ENCODE results near the gene NPEPPS.

GRCh38 chr17:47652570-47652969 lies 121.7 kb downstream of the NPEPPS start:
- TF ChIP-seq POLR2A (IDR thresholded peaks at IDR 0.05; ENCODE audit: borderline replicate concordance, extremely low read depth, insufficient read depth, insufficient read length) (no peak), EGR1 (IDR thresholded peaks at IDR 0.05; ENCODE audit: low read depth) (no peak), SRF (IDR thresholded peaks at IDR 0.05; ENCODE audit: low read depth) (no peak), FOSL1 (IDR thresholded peaks at IDR 0.05; ENCODE audit: low read depth) (no peak), ZNF274 (IDR thresholded peaks at IDR 0.05; ENCODE audit: low read depth, low read length) (no peak), SP1 (IDR thresholded peaks at IDR 0.05; ENCODE audit: low read depth) (no peak), EZH2 (IDR thresholded peaks at IDR 0.05) (no peak), ZFX (IDR thresholded peaks at IDR 0.05) (no peak)
- TF ChIP-seq, protein P1, sequence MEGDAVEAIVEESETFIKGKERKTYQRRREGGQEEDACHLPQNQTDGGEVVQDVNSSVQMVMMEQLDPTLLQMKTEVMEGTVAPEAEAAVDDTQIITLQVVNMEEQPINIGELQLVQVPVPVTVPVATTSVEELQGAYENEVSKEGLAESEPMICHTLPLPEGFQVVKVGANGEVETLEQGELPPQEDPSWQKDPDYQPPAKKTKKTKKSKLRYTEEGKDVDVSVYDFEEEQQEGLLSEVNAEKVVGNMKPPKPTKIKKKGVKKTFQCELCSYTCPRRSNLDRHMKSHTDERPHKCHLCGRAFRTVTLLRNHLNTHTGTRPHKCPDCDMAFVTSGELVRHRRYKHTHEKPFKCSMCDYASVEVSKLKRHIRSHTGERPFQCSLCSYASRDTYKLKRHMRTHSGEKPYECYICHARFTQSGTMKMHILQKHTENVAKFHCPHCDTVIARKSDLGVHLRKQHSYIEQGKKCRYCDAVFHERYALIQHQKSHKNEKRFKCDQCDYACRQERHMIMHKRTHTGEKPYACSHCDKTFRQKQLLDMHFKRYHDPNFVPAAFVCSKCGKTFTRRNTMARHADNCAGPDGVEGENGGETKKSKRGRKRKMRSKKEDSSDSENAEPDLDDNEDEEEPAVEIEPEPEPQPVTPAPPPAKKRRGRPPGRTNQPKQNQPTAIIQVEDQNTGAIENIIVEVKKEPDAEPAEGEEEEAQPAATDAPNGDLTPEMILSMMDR (IDR thresholded peaks at IDR 0.05 in 2 of 3, conservative IDR thresholded peaks at IDR 0.05 in 1 of 3; ENCODE audit: borderline replicate concordance in 1 of 3, insufficient read depth in 1 of 3, low read depth in 2 of 3, low read length in 2 of 3): no peak
- TF ChIP-seq, protein P2, sequence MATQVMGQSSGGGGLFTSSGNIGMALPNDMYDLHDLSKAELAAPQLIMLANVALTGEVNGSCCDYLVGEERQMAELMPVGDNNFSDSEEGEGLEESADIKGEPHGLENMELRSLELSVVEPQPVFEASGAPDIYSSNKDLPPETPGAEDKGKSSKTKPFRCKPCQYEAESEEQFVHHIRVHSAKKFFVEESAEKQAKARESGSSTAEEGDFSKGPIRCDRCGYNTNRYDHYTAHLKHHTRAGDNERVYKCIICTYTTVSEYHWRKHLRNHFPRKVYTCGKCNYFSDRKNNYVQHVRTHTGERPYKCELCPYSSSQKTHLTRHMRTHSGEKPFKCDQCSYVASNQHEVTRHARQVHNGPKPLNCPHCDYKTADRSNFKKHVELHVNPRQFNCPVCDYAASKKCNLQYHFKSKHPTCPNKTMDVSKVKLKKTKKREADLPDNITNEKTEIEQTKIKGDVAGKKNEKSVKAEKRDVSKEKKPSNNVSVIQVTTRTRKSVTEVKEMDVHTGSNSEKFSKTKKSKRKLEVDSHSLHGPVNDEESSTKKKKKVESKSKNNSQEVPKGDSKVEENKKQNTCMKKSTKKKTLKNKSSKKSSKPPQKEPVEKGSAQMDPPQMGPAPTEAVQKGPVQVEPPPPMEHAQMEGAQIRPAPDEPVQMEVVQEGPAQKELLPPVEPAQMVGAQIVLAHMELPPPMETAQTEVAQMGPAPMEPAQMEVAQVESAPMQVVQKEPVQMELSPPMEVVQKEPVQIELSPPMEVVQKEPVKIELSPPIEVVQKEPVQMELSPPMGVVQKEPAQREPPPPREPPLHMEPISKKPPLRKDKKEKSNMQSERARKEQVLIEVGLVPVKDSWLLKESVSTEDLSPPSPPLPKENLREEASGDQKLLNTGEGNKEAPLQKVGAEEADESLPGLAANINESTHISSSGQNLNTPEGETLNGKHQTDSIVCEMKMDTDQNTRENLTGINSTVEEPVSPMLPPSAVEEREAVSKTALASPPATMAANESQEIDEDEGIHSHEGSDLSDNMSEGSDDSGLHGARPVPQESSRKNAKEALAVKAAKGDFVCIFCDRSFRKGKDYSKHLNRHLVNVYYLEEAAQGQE (IDR thresholded peaks at IDR 0.05; ENCODE audit: low read depth): no peak

Measured in HCT116 (cell line).